NCI-H345 (cell line): Measurements from ENCODE around the gene GZMA.
"Not testable (repeated sequence)": the region's sequence is repeated elsewhere in the genome, so short reads cannot be mapped to it uniquely, and the experiment has no call there.

Experiments
- DNase-seq: peaks from one replicate; lab custom pipeline; 2025; lab: John Stamatoyannopoulos, UW

The GZMA gene

DNA sequence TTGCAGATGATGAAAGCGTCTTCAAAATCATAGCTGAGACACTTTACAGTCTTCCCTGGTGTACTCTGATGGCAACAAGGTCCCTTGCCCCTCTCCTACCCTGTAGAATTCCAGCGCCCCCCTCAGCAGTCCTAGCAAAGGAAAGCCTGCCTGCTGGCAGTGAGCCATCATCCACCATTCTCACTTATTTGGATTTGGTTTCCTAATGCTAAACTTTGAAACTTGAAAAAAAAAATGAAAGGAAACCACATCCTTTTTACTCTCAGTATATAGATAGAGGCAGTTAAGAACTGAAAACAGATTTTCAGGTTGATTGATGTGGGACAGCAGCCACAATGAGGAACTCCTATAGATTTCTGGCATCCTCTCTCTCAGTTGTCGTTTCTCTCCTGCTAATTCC, at the start of gene GZMA:
TSS of gene GZMA (plus strand) at position 299 of the 400 bp plus-strand sequence. CDS start at position 336, 37 bp downstream.
- DNase-seq: no peak

DNA sequence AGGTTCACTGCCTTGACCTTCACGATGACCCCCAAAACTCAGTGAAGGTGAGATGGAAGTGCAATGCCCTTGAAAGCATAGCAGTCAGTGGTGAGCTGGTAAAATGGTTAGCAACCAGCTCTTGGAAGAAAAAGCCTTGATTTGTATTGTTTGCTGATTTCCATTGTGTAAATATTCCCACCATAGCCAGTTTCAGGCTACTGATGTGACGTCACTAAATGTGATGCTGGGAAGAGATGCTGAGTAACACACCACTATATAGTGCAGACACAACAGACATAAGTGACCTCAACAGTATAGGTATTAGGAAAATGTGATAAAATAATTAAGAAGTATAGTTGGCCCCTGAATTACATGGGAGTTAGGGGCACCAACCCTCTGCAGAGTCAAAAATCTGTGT, 47.3 kb upstream of the GZMA start:
- DNase-seq: no peak

DNA sequence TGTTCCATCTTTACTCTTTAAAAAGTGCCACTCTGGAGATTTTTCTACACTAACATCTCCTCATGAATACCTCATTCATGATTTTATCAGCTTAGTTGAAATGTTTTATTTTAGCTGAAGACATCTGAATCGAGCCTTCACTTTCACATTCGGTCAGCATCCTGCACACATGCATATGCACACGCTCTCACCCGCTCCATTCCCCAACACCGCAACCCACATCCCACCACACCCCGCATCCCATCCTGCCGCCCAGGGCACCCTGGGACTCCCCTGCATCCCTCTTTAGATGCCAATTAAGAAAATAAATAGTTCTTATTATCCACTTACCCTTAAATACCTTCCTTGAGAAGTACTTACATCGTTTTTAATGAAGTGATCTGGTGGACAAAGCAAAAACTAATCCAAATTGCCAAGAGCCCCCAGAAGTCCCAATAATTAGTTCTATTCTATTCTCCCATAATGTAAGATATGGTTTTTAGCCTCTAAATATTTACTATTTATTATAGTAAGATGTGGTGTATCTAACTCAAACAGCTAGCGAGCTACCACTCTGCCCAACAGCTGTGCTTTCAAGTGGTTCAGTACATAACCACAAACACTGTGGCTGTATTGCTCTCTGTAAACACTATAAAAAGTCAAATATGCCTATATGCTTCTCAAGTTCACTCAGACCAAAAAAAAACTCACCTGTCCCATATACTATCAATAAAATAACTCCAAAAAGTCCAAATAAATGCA, 40.2 kb upstream of the GZMA start:
- DNase-seq: peak; percentile 29

DNA sequence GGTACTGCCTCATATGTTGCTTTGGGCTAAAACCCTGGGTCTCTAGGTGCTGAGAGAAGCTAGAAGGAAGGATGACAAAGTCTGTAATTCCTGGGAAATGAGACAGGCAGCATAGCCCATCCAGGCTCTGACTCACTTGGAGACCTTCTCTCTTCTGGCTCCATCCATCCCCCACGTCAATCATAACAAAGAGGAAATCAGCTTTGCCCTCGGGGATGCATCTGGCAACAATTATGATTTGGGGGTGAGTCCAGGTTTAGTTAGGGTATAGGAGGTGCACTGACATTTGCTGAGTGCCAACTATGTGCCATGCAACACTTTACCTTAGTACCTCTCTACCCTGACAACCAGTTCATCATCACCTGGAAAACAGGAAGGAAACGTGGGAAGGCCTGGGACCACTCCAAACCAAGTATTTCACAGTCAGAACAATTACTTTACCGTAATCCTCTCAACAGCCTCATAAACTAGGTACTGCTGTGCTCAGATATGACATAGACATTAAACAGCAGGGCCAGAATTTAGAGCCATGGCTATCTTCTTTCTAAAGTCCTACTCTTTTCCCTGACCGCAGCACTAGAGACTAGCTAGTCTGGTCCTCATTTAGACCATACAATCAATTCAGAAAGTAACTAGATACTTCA, 39.1 kb upstream of the GZMA start:
- no peak for DNase-seq

DNA sequence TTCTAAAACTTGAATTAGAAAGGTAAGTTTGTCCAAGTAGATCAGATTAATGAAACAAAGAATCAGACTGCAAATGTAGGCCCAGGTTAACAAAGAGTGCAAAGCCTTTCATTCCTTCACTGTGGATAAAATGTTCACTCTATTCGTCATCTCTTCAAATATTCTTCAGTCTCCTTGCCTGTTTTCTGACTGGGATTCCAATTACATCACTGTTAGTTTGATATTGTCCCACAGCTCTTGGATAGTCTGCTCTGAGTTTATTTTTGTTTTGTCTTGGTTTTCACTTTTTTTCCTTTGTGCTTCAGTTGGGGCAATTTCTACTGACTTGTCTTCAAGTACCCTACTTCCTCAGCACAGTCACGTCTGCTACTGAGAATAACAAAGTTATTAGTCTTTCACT, 38.5 kb upstream of the GZMA start:
- DNase-seq: no peak

DNA sequence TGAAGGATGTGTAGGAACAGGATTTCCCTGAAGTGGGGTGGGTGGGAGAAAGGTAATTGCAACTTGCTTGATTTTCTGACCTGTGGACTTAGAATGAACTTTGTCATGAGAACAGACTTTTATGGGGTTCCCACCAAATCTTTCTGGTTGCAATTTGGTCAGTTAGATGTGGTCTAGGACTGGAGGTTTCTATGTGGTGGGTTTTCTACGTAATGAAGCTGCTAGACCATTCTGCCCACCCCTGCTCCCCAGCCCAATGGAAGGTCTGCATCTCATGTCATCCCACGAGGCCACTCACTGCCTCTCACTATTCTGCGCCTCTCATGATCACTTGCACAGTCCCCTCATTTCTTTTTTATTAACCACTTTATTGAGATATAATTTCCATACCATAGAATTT, 37.9 kb upstream of the GZMA start:
- no peak for DNase-seq

DNA sequence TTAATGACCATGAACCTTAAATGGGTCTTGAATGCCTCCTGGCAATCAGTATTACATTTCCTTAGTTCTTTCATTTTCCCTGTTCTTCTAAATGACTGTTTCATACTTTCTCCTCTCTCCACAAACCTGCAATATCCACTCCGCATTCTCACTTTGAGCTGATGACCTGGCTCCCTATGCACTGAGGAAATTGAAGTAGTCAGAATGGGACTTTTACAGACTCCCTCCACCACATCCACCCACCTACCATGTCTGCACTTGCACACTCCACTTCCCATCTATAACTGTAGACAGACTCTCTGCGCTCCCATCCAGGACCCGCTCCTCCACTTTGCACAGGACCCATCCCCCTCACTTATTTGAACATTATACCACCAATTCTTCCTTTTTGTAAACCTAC, 36.2 kb upstream of the GZMA start:
- no peak for DNase-seq

DNA sequence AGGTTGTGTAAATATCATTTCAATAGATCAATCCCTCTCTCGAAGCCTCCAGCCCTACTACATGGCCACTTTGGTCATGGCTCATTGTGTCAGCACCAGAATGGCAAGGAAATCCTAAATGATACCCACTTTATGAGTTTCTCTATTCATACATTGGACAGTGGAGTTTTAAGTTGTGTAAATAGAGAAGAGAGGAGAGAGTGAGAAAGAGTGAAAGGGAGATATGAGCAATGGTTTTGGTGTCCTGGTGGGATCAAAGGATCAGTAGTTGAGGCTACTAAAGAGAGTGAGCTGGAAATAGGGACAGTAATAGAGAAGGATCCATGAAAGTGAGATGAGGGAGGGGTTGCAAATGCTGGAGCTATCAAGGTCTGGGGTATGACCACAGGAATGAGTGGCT, 31.5 kb upstream of the GZMA start:
- DNase-seq: no peak

DNA sequence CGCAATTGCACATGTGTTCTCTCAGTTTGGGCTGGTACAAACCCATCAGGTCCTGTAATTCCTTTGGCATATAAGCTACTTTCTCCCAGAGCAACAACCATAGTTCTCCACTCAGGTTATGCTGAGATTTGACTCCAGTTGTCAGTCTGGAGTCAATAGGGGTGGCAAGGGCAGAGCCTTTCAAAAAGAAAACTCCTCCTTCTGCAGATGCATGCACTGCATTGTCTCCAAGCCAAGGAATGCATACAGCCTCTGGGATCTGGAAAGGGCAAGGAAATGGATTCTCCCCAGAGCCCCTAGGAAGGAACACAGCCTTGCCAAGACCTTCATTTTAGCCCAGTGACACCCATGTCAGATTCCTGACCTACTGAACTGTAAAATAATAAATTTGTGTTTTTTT, 31.0 kb upstream of the GZMA start:
- DNase-seq: no peak

DNA sequence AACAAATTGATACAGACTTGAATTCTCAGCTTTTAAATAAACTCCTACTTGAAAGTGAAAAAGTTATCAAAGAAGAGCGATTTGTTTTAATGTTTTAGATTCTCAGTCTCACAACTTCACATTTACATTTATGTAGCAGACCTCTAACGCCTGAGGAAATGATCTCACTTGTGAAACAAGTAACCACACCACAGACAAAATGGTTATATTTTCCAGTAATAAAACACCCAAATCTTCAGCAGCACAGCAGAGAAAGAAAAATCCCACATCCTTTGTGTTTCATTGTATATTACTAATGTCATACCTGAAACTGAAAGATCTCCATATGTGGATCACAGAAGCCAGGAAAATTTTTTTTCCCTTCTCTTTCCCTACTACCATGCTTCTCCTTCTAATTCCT, 29.8 kb upstream of the GZMA start:
- no peak for DNase-seq

DNA sequence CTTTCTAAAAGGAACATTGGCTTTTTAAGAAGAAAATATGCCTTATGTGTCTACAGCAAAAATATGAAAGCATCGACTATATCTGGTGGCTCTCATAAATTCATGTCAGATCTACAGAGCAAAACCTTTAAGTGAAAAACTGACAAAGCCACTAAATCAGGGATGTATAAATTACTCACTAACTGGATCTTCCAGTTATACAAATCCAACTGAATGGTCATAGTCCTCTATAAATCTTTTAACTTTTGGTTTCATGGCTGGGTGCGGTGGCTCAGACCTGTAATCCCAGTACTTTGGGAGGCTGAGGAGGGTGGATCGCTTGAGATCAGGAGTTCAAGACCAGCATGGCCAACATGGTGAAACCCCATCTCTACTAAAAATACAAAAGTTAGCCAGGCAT, 29.2 kb upstream of the GZMA start:
- DNase-seq: no peak

DNA sequence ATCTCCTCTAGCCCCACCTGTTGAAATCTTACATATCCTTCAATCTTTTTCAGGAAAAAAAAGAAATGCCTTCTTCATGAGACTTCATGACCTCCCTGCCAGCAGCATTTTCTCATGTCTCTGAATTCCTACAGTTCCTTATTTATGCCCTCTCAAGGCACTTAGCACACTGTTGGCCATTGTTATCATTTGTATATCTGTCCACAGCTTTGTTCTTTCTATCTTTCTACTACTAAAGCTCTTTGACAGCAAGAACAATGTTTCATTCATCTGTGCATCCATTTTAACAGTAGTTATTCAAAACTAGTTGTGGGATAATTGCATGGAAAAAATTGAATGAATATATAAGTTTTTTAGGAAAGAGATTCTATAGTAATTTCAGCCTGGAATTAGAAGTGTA, 20.9 kb upstream of the GZMA start:
- no peak for DNase-seq

DNA sequence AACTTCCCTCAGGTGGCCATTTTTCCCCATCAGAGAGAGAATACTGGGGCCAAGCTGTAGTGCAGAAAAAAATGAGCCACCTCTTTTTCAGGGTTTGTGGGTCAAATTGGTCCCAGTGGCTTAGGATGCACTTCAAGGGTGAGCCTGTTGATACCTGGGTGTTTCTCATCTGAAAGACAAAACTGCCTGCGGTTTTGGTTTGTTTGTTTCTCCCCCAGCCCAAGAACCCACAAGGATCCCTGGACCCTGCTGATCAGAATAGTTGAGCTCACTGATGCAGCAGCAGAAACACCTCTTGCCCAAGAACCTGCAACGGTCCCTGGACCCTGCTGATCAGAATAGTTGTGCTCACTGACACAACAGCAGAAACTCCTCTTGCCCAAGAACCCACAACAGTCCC, 13.1 kb upstream of the GZMA start:
- not testable (repeated sequence) for DNase-seq

DNA sequence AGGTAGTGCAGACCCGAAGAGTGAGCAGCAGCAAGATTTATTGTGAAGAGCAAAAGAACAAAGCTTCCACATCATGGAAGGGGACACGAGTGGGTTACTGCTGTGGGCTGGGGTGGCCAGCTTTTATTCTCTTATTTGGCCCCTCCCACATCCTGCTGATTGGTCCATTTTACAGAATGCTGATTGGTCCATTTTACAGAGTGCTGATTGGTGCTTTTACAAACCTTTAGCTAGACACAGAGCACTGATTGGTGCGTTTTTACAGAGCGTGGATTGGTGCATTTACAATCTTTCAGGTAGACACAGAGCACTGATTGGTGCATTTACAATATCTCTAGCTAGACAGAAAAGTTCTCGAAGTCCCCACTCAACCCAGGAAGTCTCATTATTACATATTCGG, 11.4 kb upstream of the GZMA start:
- not testable (repeated sequence) for DNase-seq

DNA sequence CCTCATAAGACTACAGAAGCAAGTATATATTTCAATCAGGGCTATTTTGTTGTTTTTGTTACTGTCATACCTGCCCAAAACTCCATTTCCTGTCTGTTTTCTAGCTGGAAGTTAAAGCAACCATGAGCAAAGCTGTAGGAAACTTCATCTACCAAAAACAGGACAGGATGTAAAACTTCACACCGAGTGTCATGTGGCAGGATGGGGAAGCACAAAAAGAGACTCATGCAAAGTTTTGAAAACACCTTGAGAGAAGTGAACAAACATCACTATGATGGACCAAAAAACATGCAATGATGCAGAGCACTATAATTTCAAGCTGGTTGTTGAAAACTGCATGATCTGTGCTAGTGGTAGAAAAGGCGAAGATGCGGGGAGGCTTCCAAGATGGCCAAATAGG, 6.3 kb upstream of the GZMA start:
- no peak for DNase-seq

DNA sequence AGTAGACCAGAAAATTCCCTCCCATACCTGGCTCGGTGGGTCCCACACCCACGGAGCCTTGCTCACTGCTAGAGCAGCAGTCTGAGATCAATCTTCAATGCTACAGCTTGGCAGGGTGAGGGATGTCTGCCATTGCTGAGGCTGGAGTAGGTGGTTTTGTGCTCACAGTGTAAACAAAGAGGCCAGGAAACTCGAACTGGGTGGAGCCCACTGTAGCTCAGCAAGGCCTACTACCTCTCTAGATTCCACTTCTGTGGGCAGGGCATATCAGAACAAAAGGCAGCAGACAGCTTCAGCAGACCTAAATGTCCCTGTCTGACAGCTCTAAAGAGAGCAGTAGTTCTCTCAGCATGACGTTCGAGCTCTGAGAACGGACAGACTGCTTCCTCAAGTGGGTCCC, 5.6 kb upstream of the GZMA start:
- DNase-seq: peak; percentile 44

DNA sequence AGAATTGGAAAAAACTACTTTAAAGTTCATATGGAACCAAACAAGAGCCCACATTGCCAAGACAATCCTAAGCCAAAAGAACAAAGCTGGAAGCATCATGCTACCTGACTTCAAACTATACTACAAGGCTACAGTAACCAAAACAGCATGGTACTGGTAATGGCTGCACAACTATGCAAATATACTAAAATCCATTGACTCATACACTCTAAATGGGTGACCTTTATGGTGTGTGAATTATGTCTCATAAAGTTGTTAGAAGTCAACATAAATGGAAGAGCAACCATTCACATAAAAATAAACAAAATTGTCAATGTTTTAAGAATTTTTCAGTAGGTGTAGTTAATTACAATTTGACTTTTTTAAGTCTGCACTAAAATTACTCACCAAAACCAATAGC, 1.3 kb upstream of the GZMA start:
- not testable (repeated sequence) for DNase-seq

DNA sequence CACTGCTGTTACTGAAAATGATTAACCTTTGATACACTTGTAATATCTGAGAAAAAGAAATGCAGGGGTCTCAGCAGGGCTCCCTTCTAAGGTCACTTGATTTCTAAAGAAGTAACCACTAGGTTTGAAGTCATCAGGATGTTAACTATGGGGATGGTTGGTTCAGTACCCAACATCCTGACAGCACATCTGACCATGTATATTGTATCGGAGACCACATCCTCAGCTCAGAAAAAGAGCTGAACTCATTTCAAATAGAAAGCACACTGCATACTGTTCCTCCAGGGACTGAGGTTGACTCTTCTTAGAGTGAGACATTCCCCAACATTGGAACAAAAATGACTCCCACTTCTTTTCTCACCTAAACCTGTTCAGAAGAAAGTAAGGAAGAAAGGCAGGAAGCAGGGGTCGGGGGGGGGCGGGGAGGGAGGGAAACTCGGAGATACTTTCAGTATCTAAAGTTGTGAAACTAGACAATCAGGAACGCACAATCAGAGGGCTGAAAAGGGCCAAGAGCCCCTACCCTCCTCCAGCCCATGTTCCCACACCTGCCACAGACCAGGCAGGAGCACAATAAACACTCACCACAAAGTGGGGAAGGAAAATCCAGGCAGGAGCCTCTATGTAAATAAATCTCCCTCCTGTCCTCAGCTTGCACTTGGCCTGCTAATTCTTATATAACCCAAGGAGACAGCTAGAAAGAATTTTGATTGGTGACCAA, 730 bp upstream of the GZMA start:
- no peak for DNase-seq

DNA sequence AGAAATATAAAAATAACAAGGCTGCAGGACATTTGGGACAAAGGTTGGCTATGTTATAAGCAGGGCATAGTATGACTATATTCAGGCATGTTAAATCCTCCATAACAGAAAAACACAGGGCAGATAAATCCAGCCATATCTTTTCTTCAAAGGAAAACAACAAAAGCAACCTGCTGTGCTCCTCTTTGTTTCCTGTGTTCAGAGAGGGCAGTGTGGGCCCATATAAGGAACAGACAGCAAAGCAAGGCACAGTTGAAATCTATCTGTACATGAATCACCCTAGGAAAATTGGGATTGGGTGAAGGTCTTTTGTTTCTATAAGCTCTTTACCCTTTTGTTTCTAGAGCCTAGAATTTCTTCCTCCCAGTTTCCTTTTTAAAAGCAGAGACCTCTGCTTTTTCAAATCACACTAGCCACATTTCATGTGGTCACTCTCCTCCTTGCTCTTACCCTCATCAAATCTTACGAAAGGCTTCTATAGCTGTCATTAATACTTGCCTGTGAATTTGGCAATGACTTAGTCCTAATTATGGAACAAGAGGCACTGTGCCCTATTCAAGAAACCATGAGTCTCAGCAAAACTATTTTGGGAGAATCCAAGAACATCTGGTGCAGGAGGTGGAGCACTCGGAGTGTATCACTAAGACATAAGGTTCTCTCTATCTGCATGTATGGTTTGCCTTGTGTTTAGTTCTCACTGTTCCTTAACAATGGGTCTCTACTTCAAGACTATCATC, 1.8 kb downstream of the GZMA start:
- DNase-seq: no peak

DNA sequence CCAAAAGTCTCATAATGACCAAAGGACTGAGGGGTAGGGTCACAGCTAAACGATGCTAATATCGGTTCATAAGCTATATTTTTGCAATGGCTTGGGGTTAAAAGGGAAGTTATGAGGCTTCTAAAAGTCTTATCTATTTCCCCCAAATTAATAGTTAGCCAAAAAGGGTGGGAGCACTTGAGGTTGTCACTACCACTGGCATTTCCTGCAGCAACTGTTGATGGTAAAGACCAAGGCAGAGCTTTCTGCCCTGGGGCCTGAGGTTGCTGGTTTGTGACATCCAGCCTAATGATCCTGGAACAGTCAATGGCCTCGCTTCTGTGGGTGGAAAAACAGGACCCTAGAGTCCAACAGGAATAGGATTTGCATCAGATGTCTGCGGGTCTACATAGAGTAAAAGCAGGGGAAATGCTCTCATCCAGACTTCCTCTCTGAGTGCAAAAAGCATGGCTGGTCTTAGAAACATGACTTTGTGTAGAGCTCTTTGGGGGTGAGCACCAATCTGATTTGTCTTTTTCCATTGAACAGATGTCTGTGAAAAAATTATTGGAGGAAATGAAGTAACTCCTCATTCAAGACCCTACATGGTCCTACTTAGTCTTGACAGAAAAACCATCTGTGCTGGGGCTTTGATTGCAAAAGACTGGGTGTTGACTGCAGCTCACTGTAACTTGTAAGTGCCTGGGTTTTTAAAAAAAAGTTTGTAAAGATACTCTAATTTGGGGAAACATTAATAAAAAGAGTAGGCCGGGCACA, 2.7 kb downstream of the GZMA start:
- DNase-seq: no peak

DNA sequence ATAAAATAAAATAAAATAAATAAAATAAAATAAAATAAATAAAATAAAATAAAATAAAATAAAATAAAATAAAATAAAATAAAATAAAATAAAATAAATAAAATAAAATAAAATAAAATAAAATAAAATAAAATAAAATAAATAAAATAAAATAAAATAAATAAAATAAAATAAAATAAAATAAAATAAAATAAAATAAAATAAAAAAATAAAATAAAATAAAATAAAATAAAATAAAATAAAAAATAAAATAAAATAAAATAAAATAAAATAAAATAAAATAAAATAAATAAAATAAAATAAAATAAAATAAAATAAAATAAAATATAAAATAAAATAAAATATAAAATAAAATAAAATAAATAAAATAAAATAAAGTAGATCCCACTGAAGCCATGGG, 3.5 kb downstream of the GZMA start:
- not testable (repeated sequence) for DNase-seq

DNA sequence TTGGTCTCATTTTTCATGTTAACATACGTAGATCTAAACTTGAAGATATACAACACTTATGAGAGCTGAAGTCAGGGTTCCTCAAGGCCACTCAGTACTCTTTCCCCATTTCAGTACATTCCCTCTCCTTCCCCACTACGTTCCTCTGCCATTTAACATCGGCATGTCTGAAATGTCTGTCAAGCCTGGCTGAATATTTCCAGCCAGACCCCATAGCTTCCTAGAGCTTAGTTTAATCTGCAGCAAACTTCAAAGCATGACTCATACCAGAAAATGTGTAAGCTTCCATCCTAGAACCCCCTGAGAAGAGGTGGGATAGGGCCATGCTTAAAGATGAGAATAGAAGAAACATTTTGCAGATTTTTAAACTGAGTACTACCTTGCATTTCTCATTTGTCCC, 6.2 kb downstream of the GZMA start:
- DNase-seq: no peak
